Activated B cell treated with CpG ODN at 0.5 μM for 24 hours (primary cell): ENCODE data around the gene IGF1R. TPM values are rescaled to one million over a fixed set of nuclear protein-coding genes. Genes with fewer than 3 reads are reported as not detected.

Experiments used
- ATAC-seq: fragments of 200-7000 bp; cut with Tn5 transposase; one replicate; pipeline ENCODE4 v1.10.0; 2021; ENCODE audit warnings: low read depth, mild to moderate bottlenecking, moderate library complexity
- CTCF ChIA-PET: fragments of 350-600 bp; sonication (Branson Sonifier 250); formaldehyde crosslinking; loops from one replicate; lab custom pipeline; 2021; ENCODE audit warnings: antibody characterized with exemption; lab: Charles Lee
- POLR2A ChIA-PET: fragments of 350-600 bp; sonication (Branson Sonifier 250); formaldehyde crosslinking; loops from one replicate; lab custom pipeline; 2021; ENCODE audit warnings: antibody characterized with exemption; lab: Charles Lee
- DNase-seq: peaks from one replicate; pipeline ENCODE4 v3.0.0; 2022
- H3K27ac Mint-ChIP-seq: one replicate; pipeline ENCODE4 v1.8.0; 2020; ENCODE audit warnings: mixed read lengths
- H3K27me3 Mint-ChIP-seq: one replicate; pipeline ENCODE4 v1.8.0; 2021; ENCODE audit warnings: mixed read lengths
- H3K36me3 Mint-ChIP-seq: one replicate; pipeline ENCODE4 v1.8.0; 2021; ENCODE audit warnings: low read depth, mixed read lengths
- H3K4me1 Mint-ChIP-seq: one replicate; pipeline ENCODE4 v1.8.0; 2021; ENCODE audit warnings: mixed read lengths
- H3K4me3 Mint-ChIP-seq: one replicate; pipeline ENCODE4 v1.8.0; 2020; ENCODE audit warnings: mild to moderate bottlenecking, mixed read lengths
- H3K9me3 Mint-ChIP-seq: one replicate; pipeline ENCODE4 v1.8.0; 2020; ENCODE audit warnings: mixed read lengths
- intact Hi-C: fragments of 100-400 bp; cut with micrococcal nuclease; formaldehyde crosslinking; loops from one replicate; pipeline ENCODE4 v1.15.1; 2024
- total RNA-seq: library from RNA; stranded (reverse); gene quantifications from 2 replicates; pipeline ENCODE4 v1.2.3, GENCODE V29; 2022
- TF ChIP-seq, protein P1 (sequence below): fragments of 200-600 bp; IDR thresholded peaks from one replicate; pipeline ENCODE4 v1.8.0; 2022; ENCODE audit warnings: antibody characterized with exemption, mild to moderate bottlenecking

Gene IGF1R
- total RNA-seq, 1 donor from 2014 or later, result 6.7 TPM

DNA sequence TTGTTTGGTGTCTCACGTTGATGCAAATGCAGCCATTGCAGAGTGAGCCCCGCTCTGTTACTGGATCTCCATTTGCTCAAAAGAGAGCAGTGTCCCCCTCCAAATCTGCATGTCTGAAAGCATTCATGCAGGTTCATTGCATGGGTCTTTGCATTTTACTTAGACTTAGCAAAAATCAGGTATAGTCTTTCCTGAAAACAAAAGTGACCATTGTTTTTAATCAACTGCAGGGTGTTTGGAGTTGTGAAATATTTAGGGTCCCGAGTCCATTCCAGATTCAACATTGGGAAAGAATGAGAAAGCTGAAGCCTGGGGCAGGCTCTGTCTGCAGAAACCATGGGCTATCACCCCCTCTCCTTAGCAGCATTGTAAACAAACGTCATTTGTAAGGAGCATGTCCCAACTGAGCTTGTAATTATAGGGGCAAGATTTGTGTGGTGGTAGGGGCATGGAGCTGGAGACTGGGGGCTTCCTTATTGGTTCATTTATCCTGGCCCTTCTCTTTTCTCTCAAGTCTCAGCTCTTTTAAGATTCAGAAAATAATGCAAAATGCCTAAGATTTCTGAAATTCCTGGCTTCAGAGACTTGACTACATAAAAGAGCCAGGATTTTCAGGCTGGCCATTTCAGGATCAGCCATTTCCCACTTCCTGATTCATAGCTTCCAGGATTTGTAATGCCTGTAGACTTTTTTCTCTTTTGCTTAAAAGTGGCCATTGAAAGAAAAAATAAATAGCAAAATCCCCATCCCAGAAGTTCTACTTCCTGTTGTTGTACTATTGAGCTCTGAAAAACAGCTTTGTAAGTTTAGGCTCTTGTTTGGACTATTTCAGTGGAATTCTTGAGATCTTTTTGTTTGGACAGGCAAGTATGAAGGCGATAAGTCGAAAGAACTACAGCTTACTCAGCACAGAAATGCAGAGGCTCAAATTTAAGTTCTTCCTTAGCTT, 23.0 kb downstream of the IGF1R start:
- H3K36me3 Mint-ChIP-seq, result no peaks in the 10 kb centered on the region
- intact Hi-C loops, result no loop called here
- no peak for DNase-seq
- H3K27ac Mint-ChIP-seq, result no peak overlapping the region
- H3K9me3 Mint-ChIP-seq, result no peaks in the 10 kb centered on the region
- H3K27me3 Mint-ChIP-seq, result peaks cover 3% of the 10 kb centered on the region
- ATAC-seq, result no peak
- H3K4me1 Mint-ChIP-seq, result no peaks in the 10 kb centered on the region
- ChIA-PET CTCF (no interaction called here), POLR2A (no interaction called here)
- no peak overlapping the region for H3K4me3 Mint-ChIP-seq
- TF ChIP-seq, protein P1, sequence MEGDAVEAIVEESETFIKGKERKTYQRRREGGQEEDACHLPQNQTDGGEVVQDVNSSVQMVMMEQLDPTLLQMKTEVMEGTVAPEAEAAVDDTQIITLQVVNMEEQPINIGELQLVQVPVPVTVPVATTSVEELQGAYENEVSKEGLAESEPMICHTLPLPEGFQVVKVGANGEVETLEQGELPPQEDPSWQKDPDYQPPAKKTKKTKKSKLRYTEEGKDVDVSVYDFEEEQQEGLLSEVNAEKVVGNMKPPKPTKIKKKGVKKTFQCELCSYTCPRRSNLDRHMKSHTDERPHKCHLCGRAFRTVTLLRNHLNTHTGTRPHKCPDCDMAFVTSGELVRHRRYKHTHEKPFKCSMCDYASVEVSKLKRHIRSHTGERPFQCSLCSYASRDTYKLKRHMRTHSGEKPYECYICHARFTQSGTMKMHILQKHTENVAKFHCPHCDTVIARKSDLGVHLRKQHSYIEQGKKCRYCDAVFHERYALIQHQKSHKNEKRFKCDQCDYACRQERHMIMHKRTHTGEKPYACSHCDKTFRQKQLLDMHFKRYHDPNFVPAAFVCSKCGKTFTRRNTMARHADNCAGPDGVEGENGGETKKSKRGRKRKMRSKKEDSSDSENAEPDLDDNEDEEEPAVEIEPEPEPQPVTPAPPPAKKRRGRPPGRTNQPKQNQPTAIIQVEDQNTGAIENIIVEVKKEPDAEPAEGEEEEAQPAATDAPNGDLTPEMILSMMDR, result no peak

DNA sequence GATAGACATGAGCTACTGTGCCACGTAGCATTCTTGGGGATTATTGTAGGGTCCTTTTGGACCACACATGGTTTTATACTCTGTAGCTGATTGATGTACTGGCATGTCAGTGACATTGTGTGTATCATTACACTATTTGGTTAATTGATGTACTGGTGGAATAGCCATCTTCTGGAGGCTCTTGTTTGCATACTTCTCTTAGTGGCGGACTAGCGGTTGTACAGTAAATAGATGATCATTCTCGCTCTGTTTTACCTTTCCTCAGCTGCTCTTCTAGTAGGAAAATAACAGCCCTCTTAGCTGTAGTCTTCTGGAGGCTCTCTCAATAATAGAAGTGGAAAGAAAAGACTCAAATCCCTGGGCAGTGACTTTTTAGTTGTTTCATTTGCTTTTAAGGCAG, 24.8 kb downstream of the IGF1R start:
- ChIA-PET CTCF (no interaction called here), POLR2A (no interaction called here)
- Mint-ChIP-seq H3K9me3 (no peaks in the 10 kb centered on the region), H3K4me3 (no peak overlapping the region), H3K27ac (no peak overlapping the region), H3K36me3 (no peaks in the 10 kb centered on the region), H3K27me3 (no peaks in the 10 kb centered on the region), H3K4me1 (no peaks in the 10 kb centered on the region)
- no peak for DNase-seq
- ATAC-seq, result no peak
- TF ChIP-seq, protein P1, result no peak
- intact Hi-C loops, result no loop called here

DNA sequence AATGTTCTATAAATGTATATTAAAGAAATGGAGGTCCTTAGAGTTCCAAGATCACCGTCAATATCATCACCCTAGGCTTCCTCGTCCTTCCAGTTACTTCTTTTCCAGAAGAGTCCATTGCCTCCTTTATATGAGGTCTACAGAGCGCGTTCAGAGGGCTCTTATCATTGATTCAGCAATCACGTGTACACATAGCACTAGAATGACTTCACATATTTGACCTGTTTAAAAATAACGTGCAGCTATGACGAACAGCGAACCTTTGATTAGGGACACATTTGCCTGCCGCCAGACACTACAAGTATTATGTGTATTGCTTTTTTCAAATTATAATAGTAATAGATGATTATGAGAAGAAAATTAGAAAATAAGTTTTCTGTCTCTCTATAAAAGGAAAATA, 26.0 kb downstream of the IGF1R start:
- Mint-ChIP-seq H3K36me3 (no peaks in the 10 kb centered on the region), H3K9me3 (no peaks in the 10 kb centered on the region), H3K27ac (no peak overlapping the region), H3K27me3 (no peaks in the 10 kb centered on the region), H3K4me3 (no peak overlapping the region), H3K4me1 (no peaks in the 10 kb centered on the region)
- ATAC-seq, result no peak
- ChIA-PET POLR2A (no interaction called here), CTCF (no interaction called here)
- DNase-seq, result no peak
- intact Hi-C loops, result no loop called here
- TF ChIP-seq, protein P1, result no peak

DNA sequence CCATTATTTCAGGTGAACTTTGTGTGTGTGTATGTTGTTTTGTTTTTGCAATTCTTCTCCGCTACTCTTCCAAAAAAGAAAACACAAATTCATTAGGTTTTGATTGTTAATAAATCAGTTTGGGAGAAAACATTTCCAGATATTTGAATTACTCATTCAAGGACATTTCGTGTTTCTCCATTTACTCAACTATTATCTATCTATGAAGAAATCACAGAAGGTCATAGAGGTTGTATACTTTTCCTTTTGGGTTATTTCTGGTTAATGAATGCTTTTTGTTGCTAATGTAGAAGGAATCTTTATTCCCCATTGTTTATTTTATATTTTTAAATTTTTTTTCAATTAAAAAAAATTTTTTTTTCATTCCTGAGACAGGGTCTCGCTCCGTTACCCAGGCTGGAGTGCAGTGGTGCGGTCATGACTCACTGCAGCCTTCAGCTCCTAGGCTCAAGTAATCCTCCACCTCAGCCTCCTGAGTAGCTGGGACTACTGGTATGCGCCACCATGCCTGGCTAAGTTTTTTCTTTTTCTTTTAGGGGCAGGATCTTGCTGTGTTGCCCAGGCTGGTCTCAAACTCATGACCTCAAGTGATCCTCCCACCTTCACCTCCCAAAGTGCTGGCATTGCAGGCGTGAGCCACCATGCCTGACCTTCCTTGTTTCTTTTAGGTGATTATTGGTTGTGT, 28.4 kb downstream of the IGF1R start:
- H3K27ac Mint-ChIP-seq, result no peak overlapping the region
- ChIA-PET POLR2A (no interaction called here), CTCF (no interaction called here)
- intact Hi-C loops, result no loop called here
- H3K4me3 Mint-ChIP-seq, result no peak overlapping the region
- H3K4me1 Mint-ChIP-seq, result no peaks in the 10 kb centered on the region
- no peaks in the 10 kb centered on the region for H3K27me3 Mint-ChIP-seq
- TF ChIP-seq, protein P1, result no peak
- H3K36me3 Mint-ChIP-seq, result no peaks in the 10 kb centered on the region
- DNase-seq (no peak), ATAC-seq (no peak)
- H3K9me3 Mint-ChIP-seq, result no peaks in the 10 kb centered on the region

DNA sequence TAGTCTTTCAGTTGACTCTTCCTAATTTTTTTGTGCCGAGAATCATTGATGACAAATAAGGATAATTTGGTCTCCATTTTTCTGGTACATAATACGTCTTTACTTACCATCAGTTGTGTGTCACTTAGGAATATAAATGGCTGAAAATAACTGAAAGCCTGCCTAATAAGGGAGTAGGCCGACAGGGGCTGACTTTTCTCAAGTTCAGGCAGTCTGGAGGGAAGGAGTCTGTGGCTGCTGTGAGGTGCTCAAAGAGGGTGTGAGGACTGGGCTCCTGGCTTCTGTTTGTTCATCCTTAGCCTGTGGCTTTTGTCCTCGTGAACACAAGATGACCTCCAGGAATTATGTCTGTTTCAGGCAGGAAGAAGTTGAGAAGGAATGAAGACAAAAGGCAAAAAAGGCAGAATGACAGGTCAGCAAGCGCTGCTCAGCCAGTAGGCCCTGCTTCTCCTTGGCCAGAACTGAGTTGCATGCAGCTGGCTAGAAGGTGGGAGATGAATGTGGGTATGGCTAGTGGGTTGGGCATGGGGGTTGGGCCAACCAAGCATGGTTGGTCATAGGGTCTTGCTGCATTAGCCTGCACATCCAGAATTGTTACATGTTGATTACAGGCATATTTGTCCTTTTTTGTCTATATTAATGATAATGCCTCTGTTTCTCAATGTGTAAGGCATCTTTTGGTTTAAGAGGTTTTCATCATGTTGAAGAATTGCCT, 29.2 kb downstream of the IGF1R start:
- Mint-ChIP-seq H3K27me3 (no peaks in the 10 kb centered on the region), H3K9me3 (no peaks in the 10 kb centered on the region), H3K4me3 (no peak overlapping the region), H3K27ac (no peak overlapping the region), H3K36me3 (no peaks in the 10 kb centered on the region), H3K4me1 (no peaks in the 10 kb centered on the region)
- intact Hi-C loops, result no loop called here
- DNase-seq (no peak), ATAC-seq (no peak)
- POLR2A ChIA-PET, result no interaction called here
- CTCF ChIA-PET, result no interaction called here
- TF ChIP-seq, protein P1, result no peak
